22Rv1 (cell line): ENCODE data around the gene PHYKPL.

ENCODE experiments used
- CTCF ChIP-seq: fragments of 450-650 bp; IDR thresholded peaks from 2 replicates; pipeline ENCODE4 v1.5.1; 2017; ENCODE audit warnings: mild to moderate bottlenecking
- ZFX ChIP-seq: fragments of 450-650 bp; IDR thresholded peaks from 2 replicates; pipeline ENCODE4 v1.6.1; 2017; ENCODE audit warnings: antibody characterized with exemption, borderline replicate concordance

- TF ChIP-seq CTCF (no peak), ZFX (no peak)
These were observed 46.2 kb downstream of the PHYKPL start for GRCh38 chr5:178186427-178186826.
